NCI-H2029 treated with DMSO at 0.1 percent for 48 hours (cell line): Measurements from ENCODE around the gene GLCE.
"Not testable (repeated sequence)": the region's sequence is repeated elsewhere in the genome, so short reads cannot be mapped to it uniquely, and the experiment has no call there.

Source experiments
- DNase-seq: peaks from one replicate; lab custom pipeline; 2025; lab: John Stamatoyannopoulos, UW

The GLCE gene

DNA sequence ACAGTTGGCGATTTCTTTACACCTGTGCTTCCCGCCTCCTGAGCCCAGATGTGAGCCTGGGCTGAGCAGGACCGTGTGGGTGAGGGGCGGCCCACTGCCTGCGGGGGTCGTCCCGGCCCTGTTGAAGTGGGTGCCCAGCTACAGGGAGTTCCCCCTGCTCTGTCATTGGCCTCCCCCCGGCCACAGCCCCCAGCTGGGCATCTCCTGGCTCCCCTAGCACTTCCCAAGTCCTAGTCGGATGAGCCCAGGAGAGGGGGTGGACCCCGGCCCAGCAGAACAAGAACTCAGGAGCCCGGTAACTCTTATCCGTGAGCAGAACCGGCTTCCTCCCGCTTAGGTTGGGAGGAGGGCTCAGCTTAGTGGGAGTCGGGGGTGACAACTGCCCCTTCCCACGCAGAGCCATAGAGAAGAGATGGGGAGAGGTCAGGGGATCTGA, 139.0 kb downstream of the GLCE start:
- DNase-seq = no peak

DNA sequence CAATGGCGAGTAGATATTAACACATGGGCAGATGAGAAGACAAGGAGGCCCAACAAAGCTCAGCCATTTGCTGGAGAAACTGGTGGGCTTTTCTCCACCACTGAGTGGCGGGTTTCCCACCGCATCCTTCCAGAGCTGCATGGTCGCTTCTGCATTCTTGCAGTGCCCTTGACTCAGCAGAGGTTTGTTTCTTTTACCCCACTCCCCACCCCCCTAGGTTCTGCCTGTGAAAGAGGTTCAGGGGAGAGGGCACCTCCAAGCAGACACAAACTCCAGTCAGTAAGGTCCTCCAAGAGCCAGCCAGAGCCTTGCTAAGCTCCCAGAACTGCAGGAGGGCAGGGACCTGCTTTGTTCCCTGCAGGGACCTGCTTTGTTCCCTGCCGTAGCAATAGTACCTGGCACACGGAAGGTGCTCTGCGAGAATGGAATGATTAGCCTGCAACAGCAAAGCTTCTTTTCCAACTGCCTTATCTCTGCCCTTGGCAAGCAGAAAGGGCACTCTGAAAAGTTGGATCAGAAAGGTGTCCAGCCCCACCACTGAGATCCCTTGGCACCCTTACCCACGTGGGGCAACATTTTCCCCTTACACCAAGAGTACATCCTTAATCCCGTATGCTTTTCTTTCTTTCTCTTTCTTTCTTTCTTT, 139.6 kb downstream of the GLCE start:
- DNase-seq = no peak

DNA sequence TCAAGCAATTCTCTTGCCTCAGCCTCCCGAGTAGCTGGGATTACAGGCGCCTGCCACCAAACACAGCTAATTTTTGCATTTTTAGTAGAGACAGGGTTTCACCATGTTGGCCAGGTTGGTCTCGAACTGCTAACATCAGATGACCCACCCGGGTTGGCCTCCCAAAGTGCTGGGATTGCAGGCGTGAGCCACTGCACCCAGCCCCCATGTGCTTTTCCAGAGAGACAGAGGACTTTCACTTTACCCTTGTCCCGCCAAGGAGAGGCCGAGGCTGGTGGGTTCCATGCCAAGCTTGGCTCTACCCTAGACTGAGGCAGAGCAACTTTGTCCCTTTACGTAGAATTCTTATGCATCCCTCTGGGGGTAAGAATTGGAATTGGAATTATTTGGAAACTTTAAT, 140.7 kb downstream of the GLCE start:
- DNase-seq = not testable (repeated sequence)

DNA sequence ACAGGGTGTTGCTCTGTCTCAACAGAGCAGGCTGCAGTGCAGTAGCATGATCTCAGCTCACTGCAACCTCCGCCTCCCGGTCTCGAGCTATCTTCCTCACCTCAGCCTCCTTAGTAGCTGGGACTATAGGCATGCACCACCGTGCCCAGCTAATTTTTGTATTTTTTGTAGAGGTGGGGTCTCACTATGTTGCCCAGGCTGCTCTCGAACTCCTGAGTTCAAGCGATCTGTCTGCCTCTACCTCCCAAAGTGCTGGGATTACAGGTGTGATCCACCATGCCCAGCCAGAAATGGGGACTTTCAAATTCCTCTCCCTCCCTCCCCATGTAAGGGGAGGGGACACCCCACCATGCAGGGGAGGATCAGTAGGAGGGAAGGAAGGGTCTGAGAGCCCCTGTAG, 141.7 kb downstream of the GLCE start:
- not testable (repeated sequence) for DNase-seq

DNA sequence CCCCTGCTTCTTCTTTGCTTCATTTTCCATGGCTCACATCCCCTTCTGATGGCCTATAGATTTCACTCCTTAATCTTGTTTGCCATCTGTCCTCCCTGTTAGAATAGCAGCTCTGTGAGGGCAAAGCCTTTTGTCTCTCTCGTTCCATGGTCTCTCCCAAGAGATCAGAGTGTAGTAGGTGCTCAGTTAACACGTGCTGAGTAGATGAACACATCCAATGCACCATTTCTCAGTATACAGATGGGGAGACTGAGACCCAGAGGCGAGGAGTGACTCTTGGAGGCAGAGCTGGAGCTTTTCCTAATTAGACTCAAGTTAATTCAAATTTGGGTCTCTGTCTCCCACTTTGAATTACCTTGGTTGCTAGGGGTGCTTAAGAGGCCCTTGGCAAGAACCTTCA, 142.5 kb downstream of the GLCE start:
- DNase-seq = no peak

DNA sequence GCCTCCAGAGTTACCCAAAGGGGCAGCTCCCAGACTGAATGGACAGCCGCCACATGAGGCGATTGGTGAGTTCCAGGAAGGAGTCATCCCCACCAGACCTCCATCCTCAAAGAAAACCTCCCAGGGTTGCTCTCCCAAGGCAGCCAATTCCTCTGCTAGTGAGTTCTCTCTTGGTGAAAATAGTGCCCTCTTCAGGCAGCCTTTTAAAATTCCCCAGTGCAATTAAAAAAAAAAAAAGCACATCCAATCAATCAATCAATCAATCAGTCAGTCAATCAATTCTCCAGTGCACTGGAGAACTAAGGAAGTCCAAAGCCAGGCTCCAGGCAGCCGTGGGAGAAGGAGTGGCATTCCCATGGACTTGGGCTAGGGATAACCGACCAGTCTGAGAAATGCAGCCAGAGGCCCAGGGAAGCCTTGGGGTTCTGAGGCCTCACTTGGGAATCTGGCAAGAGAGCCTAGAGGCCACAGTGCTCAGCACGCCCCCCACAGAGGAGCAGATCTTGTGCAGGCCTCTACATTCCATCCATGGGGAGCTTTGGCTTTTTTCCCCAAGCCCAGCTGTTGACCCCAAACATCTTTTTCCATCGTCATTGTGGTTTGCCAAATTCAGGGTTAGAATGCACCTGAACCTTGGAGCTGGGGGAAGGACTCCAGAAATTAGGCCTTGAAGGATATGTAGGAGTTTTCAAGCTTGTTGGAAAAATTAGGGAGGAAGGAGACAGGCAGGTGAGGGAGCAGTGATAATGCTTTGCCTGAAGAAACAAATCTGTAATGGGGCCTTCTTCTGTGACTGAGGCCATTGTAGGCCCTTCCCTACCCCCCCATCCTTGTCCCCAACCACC, 143.1 kb downstream of the GLCE start:
- DNase-seq = no peak

DNA sequence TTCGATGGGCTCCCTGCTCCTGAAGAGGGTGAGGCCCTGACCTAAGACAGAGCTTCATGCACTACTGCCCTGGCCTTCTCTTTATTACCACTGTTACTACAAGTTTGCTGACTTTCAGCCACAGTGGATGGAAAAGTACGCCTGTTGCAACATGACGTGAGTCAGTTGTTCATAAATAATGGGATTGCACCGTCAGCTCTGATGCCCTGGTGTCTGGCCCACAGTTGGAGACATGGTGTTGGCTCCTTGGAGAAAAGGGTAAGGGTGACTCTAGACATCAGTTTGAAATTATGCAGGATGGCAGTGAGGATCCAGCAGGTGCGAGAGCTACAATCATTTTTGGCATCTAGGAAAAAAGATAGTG, 143.7 kb downstream of the GLCE start:
- no peak for DNase-seq

DNA sequence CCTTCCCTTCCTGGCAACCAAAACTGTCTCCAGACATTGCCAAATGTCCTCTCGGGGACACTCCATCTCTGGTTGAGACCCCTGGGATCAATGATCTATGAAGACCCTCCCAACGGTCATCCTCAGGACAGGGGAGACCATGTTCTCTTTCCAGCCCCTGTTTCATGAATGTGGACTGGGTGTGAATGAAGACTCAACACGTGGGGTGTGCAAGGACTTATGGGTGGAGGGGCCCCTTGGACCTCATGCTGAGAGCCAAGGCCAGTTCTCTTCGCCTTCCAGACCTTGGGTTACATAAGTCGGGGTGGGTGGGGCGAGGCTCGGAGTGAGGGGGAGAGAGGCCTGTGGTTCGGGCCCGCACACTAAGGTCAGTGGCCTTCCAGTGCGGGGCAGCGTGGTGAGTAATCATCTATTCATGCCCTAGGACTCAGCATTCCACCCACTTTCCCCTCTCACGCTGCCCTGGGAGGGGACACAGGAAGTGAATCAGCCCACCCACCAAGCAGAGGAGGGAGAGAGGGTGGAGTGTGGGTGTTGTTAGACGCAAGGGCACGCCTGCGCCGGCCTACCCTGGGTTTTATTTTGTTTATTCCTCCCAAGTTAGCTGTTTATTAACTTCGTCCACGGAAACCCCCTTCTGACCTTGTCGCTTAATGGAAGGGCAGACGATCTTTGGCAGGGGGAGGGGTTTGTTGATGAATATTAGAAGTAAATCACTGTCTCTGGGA, 144.9 kb downstream of the GLCE start:
- no peak for DNase-seq

DNA sequence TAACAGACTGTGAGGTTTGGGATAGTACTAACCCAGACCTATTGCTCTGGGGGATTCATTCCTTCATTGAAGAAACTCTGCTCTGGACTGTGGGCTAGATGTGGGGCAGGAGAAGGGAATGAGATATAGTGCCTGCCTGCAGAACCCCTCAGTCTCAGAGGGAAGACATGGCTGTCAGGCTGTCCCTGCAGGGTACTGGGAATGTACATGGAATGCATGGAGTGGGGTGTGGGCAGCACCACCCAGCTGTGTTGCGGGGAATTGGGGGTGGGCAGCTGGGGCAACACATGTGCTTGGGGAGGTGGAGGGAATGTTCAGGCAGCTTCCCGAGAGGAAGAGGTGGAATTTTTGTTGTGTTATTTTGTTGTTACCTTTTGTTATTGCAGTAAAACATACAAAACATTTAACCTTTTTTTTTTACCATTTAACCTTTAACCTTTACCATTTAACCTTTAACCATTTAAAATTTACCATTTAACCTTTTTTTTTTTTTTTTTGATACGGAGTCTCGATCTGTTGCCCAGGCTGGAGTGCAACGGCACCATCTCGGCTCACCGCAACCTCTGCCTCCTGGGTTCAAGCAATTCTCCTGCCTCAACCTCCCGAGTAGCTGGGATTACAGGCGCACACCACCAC, 145.6 kb downstream of the GLCE start:
- DNase-seq = no peak

DNA sequence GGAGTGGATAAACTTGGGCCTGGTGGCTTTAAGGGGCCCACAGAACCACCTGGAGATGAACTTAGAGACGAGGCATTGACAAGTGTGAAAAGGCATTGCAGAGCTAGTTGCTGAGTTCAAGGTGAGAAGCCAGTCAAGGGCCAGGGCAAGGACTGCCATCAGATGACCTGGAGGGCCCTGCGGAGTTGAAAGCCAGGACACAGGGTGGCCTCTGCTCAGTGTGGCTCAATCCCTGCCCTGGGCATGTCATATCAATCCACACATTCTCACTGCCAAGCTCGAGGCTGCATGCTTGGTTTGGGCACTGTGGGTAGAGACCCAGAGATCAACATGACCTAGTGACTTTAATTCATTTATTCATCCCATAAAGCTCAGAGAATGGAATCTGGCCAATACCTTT, 147.5 kb downstream of the GLCE start:
- no peak for DNase-seq

DNA sequence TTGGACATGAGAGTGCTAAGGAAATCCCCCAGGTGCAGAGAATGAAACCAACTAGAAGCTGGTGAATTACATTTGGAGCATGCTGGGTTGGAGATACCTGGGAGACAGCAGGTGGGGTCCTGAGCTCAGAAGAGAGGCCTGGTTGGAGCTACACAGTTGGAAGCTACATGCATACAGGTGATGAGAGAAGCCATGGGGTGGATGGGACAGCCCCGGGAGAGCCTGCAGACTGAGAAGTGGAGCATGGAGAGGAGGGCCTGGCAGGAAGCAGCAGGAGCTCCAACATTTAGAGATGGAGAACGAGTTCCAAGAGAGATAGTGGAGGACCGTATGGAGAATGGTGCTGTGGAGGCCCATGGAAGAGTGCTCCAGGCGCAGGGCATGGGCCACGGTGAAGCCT, 148.5 kb downstream of the GLCE start:
- no peak for DNase-seq

DNA sequence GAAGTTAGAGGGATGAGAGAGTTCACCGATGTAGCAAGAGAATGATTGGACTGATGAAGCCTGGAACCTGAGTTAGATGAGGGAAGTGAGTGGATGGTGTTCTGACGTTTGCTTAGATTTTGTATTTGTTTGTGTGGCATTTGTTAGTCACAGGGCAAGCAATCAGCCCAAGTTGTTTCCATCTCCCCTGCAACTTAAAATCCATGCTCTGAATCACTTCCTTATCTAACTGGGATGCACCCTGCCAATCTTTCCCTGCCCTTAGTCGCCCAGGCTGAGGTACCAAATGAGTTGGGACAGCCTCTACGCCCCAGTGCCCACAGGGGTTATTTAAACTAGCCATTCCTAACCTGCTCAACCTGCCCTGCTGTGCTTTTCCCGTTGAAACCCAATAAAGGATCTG, 150.9 kb downstream of the GLCE start:
- DNase-seq = no peak

DNA sequence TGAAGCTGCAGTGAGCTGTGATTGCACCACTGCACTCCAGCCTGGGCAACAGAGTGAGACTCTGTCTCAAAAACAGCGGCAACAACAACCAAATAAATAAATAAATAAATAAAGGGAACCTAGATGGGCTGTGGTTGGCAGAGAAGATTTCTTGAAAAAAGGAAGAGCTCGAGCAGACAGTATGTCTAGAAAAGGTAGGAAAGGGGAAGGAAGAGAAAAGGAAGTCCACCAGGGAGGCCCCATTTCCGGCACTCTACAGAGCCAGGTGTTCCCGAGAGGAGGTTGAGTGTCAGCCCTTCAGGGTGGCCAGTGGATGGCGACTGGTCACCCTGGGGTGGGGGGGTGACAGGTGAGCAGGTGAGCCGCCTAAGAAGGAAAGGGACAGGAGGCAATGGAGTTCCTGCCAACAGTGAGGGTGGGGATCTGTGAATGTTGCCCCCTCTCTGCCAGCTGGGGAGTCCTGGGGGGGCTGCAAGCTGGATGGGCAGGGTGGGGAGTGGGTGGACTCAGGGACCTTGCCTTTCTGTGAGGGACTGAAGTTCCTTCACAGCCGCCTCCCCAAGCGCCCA, 153.1 kb downstream of the GLCE start:
- DNase-seq = no peak

DNA sequence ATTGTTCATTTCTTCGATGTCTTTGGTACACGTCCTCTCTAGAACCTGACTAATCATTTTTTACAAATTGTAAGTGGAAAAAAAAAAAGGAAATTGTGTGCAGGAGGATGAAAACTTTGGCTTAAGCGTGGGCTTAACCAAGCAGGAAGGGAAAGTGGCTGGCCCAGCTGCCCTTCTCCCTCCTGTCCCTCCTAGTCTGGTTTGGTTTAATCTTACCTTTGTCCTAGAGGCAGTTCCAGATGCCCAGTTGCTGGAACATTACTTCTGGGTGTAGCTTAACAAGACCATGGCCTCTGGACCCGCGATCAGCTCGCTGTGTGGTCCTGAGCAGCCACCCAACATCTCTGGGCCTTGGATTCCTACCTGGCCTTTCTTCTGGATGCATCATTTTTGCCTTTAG, 153.7 kb downstream of the GLCE start:
- DNase-seq = no peak

DNA sequence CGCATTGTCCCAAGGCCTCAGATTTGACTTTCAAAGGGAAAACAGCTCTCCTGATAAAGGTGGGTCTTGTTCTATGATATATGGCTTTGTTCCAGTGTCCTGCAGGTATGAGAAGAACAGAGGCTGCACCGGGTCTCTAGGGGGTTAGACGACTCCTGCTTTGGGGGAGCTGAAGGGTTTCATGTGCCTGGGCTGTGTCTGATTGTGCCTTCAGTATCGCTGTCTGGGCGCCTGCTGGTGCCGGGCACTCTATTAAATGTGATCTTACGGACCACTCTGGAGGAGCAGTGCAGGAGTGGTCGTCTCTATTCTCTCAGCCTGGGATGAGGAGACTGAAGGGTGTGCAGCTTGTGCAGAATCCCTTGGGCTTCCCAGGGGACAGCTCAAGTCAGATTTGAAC, 154.3 kb downstream of the GLCE start:
- DNase-seq = no peak

DNA sequence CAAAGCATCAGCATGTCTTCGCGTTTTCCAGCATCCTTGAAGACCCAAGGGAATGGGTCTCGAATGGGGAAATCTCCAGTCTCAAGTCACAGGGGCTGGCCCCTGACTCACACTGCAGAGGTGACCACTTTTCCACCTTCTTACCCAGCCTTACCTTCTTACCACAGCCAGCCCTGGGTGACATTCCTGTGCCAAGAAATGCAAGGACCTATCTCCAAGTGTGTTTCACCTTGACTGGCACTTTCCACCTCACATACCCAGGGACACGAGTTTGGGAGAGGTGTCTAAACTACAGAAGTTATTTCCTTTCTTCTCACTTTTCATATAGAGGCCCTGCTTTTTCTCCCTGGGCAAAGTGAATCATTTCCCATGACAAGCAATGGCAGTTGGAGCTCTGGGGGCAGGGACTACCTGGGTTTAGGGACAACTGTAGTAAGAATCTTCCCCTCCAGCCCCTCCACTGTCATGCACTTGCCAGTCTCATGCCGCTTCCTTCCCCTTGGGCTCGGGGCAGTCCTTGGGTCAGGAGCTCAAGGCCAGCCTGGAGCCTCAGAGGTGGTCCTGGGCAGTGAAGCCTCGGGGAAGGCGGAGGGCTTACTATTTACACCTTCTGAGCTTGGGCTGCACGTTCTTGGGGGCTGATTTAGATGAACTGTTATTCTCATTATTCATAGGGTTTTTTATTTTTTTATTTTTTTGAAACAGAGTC, 155.1 kb downstream of the GLCE start:
- no peak for DNase-seq

DNA sequence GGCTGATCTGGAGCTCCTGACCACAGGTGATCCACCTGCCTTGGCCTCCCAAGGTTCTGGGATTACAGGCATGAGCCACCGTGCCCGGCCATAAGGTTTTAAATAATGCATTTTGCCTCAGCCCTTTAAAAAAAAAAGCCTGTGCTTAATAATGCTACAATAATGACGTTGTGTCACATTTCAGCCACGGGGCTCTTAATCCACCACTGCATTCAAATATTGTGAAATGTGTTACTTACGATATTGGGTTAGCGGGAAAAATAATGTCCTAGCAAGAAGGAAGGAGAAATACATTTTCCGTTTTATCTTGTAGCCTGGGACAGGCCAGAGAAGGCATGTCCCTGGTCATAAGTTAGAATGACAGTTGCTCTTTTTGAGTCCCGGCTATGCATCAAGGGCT, 155.9 kb downstream of the GLCE start:
- no peak for DNase-seq

DNA sequence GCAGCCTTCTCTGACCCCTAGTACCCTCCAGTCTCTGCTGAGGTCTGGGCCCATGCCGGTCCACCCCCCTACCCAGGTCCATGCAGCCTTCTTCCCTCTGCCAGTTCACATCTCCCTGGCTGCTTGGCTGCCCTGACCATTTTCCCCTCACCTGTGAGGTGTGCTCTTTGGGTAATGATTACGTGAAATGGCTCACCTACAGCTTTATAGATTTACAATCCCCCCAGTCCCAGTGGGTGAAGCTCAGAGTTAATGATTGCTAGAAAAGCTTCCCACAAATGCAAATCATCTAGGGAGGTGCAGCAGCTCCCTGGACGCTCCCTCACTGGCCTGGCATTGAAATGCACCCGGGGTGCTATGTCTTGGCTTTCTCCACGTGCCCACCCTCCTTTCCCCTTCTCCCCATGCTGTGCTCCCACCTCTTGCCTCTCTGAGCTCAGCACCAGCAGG, 157.0 kb downstream of the GLCE start:
- no peak for DNase-seq

DNA sequence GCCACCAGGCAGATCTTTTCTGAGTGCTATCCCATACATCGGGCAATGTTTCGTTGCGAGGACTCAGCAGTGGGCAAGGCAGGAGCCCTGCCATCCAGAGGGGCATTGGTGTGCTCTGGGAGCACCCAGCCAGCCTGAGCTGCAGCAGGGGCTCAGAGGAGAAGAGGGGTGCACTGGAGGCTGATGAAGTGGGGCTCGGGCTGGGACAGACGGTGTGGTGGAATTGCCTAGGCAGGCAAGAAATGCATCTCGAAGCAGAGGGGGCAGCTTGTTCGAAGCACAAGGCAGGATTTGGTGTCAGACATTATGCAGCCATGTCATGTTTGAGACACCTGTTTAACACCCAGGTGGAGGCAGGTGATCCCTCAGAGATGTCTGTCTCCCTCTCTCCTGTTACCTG, 157.6 kb downstream of the GLCE start:
- no peak for DNase-seq

DNA sequence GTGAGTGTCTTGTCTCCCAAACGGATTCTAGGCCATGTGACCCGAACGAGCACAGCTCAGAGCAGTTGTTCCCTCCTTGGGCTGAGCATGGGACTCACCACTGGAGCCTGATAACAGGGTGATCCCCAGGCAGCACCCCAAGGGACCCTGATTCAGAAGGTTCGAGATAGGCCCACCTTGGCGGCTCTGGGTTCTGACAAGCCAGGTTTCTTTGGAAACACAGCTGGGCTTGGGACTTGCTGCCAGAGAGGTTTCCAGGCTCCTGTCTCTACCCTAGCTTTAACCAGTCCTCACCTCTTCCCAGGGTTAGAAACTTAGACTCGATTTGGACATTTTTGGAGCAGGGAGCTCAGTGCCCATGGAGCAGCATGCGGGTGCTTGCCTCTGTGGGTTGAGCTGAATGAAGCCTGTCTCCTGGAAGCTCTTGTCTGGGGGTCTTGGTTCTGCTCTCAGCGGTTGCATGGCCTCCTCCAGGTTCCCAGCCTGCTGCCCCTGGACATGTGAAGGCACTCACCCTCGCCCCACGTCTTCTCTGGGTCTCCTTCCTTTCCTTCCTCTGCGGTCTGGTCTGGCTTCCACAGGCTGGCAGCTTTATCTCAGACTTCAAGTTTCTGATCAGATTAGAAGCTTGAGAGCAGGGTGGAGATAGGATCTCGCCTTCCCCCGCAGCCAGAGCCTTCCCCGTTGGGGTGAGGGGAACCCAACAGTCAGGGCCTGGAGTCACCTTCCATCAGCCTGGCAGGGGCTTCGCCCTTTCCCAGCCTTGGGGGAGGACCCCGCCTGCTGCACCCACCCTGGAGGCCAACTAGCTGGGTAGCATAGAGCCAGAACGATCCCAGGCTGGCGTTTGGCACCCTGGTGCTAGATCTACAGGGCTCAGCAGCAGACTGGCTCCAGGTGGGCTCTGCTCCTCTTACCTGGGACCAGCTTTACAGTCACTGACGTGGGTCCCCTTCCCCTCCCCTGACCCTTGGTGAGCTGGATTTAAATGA, 159.2 kb downstream of the GLCE start:
- no peak for DNase-seq
